Tibial nerve (tissue), 3 donors: ENCODE measurements around the gene MTG2.

Experiments
- POLR2A ChIP-seq, 2 donors: fragments of 450-650 bp; IDR thresholded peaks; one replicate each; pipeline ENCODE4 v1.6.1; 2017; ENCODE audit warnings: antibody characterized with exemption in 2 of 2, mild to moderate bottlenecking in 2 of 2, moderate library complexity in 2 of 2
- TF ChIP-seq, protein P1 (sequence below), 5 experiments: fragments of 200-600 bp in 3 of 5; fragments of 450-650 bp in 2 of 5; sonication (generic) in 3 of 5; IDR thresholded peaks; one replicate each; pipeline ENCODE4 v1.5.1; 2016 to 2019; ENCODE audit warnings: antibody characterized with exemption in 5 of 5, mild to moderate bottlenecking in 3 of 5, moderate library complexity in 2 of 5

DNA sequence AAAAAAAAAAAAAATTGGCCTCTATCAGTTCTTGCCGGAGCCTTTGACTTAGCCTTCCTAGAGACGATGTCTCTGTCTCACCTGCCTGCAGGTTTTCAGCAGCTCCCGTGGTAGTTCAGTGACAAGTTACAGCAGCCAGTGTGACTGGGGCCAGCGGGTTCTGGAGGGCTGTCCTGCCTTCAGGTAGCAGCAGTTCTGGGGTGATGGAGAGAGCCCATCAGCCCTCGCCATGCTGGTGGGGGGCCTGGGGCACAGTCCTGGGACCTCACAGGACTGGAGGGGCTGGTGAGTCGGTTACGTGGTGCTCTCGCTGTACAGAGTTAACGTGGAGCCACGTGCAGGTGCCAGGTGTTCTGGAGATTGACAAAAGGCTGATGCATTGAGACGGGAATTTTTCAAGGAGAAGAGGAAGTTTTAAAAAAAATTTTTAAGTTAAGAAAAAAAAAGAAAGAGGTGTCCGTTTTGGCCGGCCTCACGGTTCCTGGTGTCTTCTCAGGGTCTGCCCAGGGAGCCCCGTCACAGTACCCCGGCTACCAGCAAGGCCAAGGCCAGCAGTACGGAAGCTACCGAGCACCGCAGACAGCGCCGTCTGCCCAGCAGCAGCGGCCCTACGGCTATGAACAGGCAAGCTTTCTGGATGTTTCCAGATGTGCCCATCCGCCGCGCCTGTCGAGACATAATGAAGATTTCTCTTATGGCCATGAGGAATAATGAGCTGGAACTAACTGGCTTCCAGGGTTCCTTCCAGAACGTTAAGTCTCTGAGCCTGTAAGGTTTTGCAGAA, 8.6 kb upstream of the MTG2 start:
- TF ChIP-seq, protein P1, sequence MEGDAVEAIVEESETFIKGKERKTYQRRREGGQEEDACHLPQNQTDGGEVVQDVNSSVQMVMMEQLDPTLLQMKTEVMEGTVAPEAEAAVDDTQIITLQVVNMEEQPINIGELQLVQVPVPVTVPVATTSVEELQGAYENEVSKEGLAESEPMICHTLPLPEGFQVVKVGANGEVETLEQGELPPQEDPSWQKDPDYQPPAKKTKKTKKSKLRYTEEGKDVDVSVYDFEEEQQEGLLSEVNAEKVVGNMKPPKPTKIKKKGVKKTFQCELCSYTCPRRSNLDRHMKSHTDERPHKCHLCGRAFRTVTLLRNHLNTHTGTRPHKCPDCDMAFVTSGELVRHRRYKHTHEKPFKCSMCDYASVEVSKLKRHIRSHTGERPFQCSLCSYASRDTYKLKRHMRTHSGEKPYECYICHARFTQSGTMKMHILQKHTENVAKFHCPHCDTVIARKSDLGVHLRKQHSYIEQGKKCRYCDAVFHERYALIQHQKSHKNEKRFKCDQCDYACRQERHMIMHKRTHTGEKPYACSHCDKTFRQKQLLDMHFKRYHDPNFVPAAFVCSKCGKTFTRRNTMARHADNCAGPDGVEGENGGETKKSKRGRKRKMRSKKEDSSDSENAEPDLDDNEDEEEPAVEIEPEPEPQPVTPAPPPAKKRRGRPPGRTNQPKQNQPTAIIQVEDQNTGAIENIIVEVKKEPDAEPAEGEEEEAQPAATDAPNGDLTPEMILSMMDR (IDR thresholded peaks at IDR 0.05) = no peak
- TF ChIP-seq POLR2A (IDR thresholded peaks at IDR 0.05) = no peak
